NCI-H2196 treated with DMSO at 0.1 percent for 48 hours (cell line): ENCODE measurements around the gene ZDHHC3.

Source experiments
- DNase-seq: peaks from one replicate; lab custom pipeline; 2025; ENCODE audit not compliant: unreplicated experiment; lab: John Stamatoyannopoulos, UW

The ZDHHC3 gene

GRCh38 chr3:44899683-44900367, 76.1 kb downstream of the ZDHHC3 start:
- no peak for DNase-seq

- DNase-seq, result no peak
These were observed 79.5 kb downstream of the ZDHHC3 start for GRCh38 chr3:44896440-44896839.

DNA sequence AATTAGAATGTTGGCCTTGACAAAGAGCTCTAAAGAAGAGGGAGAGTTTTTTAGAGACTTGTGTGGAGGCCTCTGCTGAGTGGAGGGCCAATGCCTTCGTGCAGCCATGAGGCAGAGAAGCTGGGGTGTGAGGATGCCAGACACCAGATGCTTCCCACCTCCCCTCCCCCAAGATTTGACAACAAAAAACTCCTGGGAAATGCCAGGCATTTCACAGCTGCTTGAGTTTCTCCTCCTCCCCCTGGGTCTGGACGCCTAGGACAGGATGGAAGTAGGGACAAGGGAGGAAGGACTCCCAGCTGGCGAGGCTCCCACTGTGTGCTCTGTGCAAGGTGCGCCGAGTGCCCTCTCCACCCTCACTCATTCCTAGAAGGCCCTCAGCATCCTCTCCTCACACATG, 81.5 kb downstream of the ZDHHC3 start:
- DNase-seq, result no peak

DNA sequence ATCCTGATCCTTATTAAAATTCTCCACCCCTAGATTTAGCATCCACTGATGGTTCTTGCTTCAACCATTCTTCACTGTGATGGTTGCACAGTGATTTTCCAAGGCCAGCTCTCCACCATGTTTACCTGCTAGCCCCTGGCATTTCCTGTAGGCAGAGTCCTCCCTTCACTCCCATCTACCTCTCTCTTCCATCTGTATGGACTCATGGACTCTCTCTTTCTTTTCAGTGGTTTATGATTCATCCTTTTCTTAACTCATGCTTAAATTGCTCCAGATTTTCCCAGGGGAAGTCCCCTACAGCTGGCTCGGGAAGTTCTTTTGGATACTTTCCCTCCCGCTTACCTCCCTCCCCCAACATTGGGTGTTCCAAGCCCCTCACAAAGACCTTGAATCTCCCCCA, 82.9 kb downstream of the ZDHHC3 start:
- DNase-seq, result no peak

GRCh38 chr3:44892689-44893088, 83.3 kb downstream of the ZDHHC3 start:
- DNase-seq, result no peak

- no peak for DNase-seq
These were observed 85.1 kb downstream of the ZDHHC3 start for GRCh38 chr3:44890852-44891251.

- no peak for DNase-seq
These were observed 85.7 kb downstream of the ZDHHC3 start for GRCh38 chr3:44890258-44890657.

- no peak for DNase-seq
These were observed 88.9 kb downstream of the ZDHHC3 start for GRCh38 chr3:44887101-44887500.

DNA sequence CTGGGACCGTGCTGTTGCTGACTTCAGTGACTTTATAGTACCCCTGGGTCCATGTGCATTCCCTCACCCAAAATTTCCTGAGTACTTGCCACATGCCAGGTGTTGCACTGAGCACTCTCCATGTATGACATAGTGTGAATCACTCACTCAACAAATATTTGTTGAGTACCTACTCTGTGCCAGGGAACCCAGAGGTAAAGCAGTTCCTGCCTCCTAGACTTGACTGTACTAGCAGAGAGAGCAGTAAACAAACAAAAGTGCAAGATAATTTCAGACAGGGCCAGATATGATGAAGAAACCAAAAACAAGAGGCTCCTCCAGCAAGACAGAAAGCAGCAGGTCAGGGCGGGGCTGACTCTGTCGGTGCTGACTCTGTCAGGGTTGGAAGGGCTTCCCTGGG, 89.4 kb downstream of the ZDHHC3 start:
- DNase-seq, result no peak

GRCh38 chr3:44885618-44886017, 90.4 kb downstream of the ZDHHC3 start:
- DNase-seq, result no peak

- DNase-seq, result no peak
These were observed 92.0 kb downstream of the ZDHHC3 start for GRCh38 chr3:44883999-44884431.

GRCh38 chr3:44883213-44883955, 92.6 kb downstream of the ZDHHC3 start:
- no peak for DNase-seq

DNA sequence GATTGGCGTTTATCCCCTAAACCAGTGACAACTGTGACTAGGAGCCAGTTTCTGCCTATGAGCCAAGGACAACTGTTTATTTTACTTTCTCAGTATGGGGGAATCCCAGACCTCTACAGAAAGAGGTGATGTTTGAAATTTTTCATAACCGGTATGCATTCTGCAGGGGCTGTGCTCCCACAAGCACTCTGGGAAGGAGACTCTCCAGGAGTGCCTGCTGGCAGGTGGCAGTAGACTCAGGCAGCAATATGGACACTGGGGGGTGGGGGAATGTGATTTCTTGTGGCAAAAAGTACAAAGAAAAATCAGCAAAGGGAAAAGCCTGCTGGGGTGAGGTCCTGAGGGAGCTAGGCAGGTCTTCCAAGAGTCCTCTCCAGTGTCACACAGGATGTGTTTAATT, 95.7 kb downstream of the ZDHHC3 start:
- DNase-seq, result no peak

- DNase-seq, result no peak
These were observed 98.6 kb downstream of the ZDHHC3 start for GRCh38 chr3:44877333-44877732.

DNA sequence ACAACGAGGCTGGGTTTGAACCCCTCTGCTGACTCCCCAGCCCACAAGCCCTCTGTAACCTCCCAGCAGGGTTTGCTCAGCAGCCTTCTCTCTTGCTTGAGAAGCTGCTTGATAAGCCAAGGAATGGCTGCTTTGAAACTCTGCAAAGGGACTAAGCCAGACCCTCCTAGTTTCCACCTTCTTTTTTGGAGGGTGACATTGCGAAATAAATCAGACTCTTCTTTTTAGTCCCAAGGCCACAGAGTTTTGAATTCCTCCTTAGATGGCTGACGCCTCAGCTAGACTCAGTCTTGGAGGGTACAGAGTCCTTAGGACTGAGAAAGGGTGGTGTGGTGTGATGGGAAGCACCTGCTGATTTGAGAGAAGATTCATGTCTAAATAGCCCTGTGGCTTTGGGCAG, 100.4 kb downstream of the ZDHHC3 start:
- no peak for DNase-seq
